Neuronal stem cell (in vitro differentiated cells): ENCODE data around the gene COPS9.

ENCODE experiments used
- DNase-seq: peaks from one replicate; pipeline ENCODE4 v3.0.0-alpha.2; 2013; ENCODE audit warnings: low spot score
- H2AFZ ChIP-seq: one replicate; pipeline ENCODE4 v1.6.1; 2013; ENCODE audit warnings: mild to moderate bottlenecking, low read length, inconsistent platforms
- H2AK5ac ChIP-seq: 2 replicates; pipeline ENCODE4 v1.6.1; 2013; ENCODE audit warnings: low read depth, mild to moderate bottlenecking, inconsistent platforms, low read length, moderate library complexity, mixed read lengths
- H2BK120ac ChIP-seq: 2 replicates; pipeline ENCODE4 v1.6.1; 2013; ENCODE audit warnings: low read depth, mild to moderate bottlenecking, inconsistent platforms, low read length, moderate library complexity, mixed read lengths
- H2BK12ac ChIP-seq: one replicate; pipeline ENCODE4 v1.6.1; 2013; ENCODE audit warnings: low read length, inconsistent platforms
- H2BK15ac ChIP-seq: 2 replicates; pipeline ENCODE4 v1.6.1; 2013; ENCODE audit warnings: mild to moderate bottlenecking, low read length, inconsistent platforms, mixed read lengths
- H2BK5ac ChIP-seq: one replicate; pipeline ENCODE4 v1.6.1; 2013; ENCODE audit warnings: inconsistent platforms, mild to moderate bottlenecking, low read length, moderate library complexity
- H3K14ac ChIP-seq: one replicate; pipeline ENCODE4 v1.6.1; 2013; ENCODE audit warnings: low read length, inconsistent platforms
- H3K18ac ChIP-seq: 2 replicates; pipeline ENCODE4 v1.6.1; 2013; ENCODE audit warnings: low read length, inconsistent platforms
- H3K23ac ChIP-seq: 2 replicates; pipeline ENCODE4 v1.6.1; 2013; ENCODE audit warnings: low read depth, mild to moderate bottlenecking, mixed read lengths, low read length, inconsistent platforms; ENCODE audit not compliant: poor library complexity
- H3K27ac ChIP-seq: replicated peaks from 3 replicates; pipeline ENCODE4 v1.5.1; 2013; ENCODE audit warnings: low read length, inconsistent platforms
- H3K27me3 ChIP-seq, 3 experiments: 2 replicates each; pipeline ENCODE4 v1.6.1; 2013; ENCODE audit warnings: low read length in 3 of 3, mild to moderate bottlenecking in 2 of 3, inconsistent platforms in 1 of 3, low read depth in 1 of 3, mixed read lengths in 1 of 3, moderate library complexity in 1 of 3; ENCODE audit not compliant: control insufficient read depth in 3 of 3, insufficient read depth in 3 of 3
- H3K36me3 ChIP-seq, 2 donors: replicated peaks in 1 of 2; 2 replicates each; pipeline ENCODE4 v1.6.1; 2013; ENCODE audit warnings: low read length in 2 of 2; ENCODE audit not compliant: control insufficient read depth in 2 of 2, insufficient read depth in 2 of 2
- H3K4ac ChIP-seq: 2 replicates; pipeline ENCODE4 v1.6.1; 2013; ENCODE audit warnings: inconsistent platforms, mild to moderate bottlenecking, low read length, moderate library complexity
- H3K4me1 ChIP-seq, 2 donors: 1 replicate in 1 of 2; 2 replicates in 1 of 2; pipeline ENCODE4 v1.6.1; 2013; ENCODE audit warnings: low read length in 2 of 2, low read depth in 1 of 2; ENCODE audit not compliant: control insufficient read depth in 2 of 2, insufficient read depth in 1 of 2
- H3K4me2 ChIP-seq: one replicate; pipeline ENCODE4 v1.6.1; 2013; ENCODE audit warnings: mild to moderate bottlenecking, low read length, inconsistent platforms; ENCODE audit not compliant: insufficient read depth, poor library complexity, severe bottlenecking
- H3K4me3 ChIP-seq, 2 donors: 2 replicates each; pipeline ENCODE4 v1.5.1; 2013; ENCODE audit warnings: low read length in 2 of 2, mild to moderate bottlenecking in 2 of 2, inconsistent platforms in 1 of 2, moderate library complexity in 1 of 2
- H3K79me1 ChIP-seq: one replicate; pipeline ENCODE4 v1.6.1; 2013; ENCODE audit warnings: low read depth, mild to moderate bottlenecking, inconsistent platforms, low read length, moderate library complexity
- H3K9ac ChIP-seq: one replicate; pipeline ENCODE4 v1.6.1; 2013; ENCODE audit warnings: mild to moderate bottlenecking, low read depth, low read length, inconsistent platforms; ENCODE audit not compliant: poor library complexity
- H3K9me3 ChIP-seq, 2 donors: replicated peaks in 1 of 2; 2 replicates each; pipeline versions ENCODE3 to v1.6.1; 2013; ENCODE audit warnings: low read length in 2 of 2, mild to moderate bottlenecking in 2 of 2, inconsistent platforms in 1 of 2, low read depth in 1 of 2, mixed read lengths in 1 of 2, moderate library complexity in 1 of 2; ENCODE audit not compliant: control insufficient read depth in 2 of 2, insufficient read depth in 1 of 2
- H4K8ac ChIP-seq: one replicate; pipeline ENCODE4 v1.6.1; 2013; ENCODE audit warnings: low read depth, mild to moderate bottlenecking, inconsistent platforms, low read length, moderate library complexity
- H4K91ac ChIP-seq: one replicate; pipeline ENCODE4 v1.6.1; 2013; ENCODE audit warnings: low read length, low read depth, mild to moderate bottlenecking, inconsistent platforms; ENCODE audit not compliant: poor library complexity
- WGBS, 2 donors: extraction: QIAGEN DNeasy Blood & Tissue Kit; methylation state at CpG; one replicate each; pipeline ENCODE4 v1.1.7; 2013; ENCODE audit warnings: missing lambda C conversion rate in 2 of 2, mixed read lengths in 1 of 2; ENCODE audit not compliant: insufficient read length in 2 of 2, insufficient replicate concordance in 1 of 2; ENCODE audit errors: extremely low coverage in 2 of 2; 5-methylcytosine and 5-hydroxymethylcytosine counted together

Gene COPS9

GRCh38 chr2:240179186-240179815 lies 43.2 kb upstream of the COPS9 start:
- Histone ChIP-seq H3K18ac (peak overlapping the region; percentile 89), H2BK15ac (peak overlapping the region; percentile 82), H2BK12ac (peak overlapping the region; percentile 48), H2AFZ (no peak overlapping the region), H3K14ac (no peak overlapping the region), H4K8ac (no peak overlapping the region), H3K23ac (peak overlapping the region; percentile 77), H2BK120ac (no peak overlapping the region), H2AK5ac (peak overlapping the region; percentile 82), H3K4me3 (no peak overlapping the region), H2BK5ac (no peak overlapping the region), H3K79me1 (no peaks in the 10 kb centered on the region), H3K27me3 (peaks cover 0 to 53% (median 0%) of the 10 kb centered on the region in 3 experiments), H3K4me1 (peaks cover 0 to 4% of the 10 kb centered on the region in 2 donors), H3K4me2 (no peak overlapping the region), H4K91ac (no peak overlapping the region), H3K36me3 (no peaks in the 10 kb centered on the region), H3K27ac (no peak overlapping the region), H3K9me3 (no peaks in the 10 kb centered on the region), H3K4ac (peak overlapping the region; percentile 85), H3K9ac (no peak overlapping the region)
- no peak for DNase-seq
- WGBS, 2 donors, result no CpG with 5 or more reads among the region's 11 CpGs

DNA sequence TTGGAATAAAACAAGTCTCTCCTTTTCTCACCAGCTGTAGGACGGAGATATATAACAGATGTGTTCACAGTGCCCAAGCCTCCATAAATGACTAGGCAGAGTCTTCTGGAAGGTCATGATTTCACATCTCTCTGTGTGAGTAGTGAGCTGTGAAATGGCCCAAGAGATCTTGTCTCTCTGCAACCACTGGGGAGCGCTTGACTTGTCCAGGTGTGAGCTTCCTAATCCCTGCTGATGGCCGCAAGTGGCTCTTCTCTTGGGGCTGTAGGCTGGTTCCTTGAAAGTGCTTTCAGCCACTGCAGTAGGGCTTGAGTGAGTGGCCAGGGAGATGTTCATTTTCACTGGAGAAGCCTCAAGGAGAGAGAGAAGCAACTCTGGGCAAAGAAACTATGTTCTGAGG lies 42.5 kb upstream of the COPS9 start:
- H3K79me1 ChIP-seq, result no peaks in the 10 kb centered on the region
- peaks cover 0 to 49% (median 0%) of the 10 kb centered on the region in 3 experiments for H3K27me3 ChIP-seq
- no peak overlapping the region for H2AK5ac ChIP-seq
- H3K36me3 ChIP-seq, result no peaks in the 10 kb centered on the region
- no peak overlapping the region for H4K8ac ChIP-seq
- H2BK12ac ChIP-seq, result no peak overlapping the region
- no peak overlapping the region for H3K14ac ChIP-seq
- no peak overlapping the region for H2BK15ac ChIP-seq
- peaks cover 0 to 6% of the 10 kb centered on the region in 2 donors for H3K4me1 ChIP-seq
- H2BK5ac ChIP-seq, result no peak overlapping the region
- H3K23ac ChIP-seq, result no peak overlapping the region
- no CpG with 5 or more reads among the region's 3 CpGs for WGBS, 2 donors
- H3K4me2 ChIP-seq, result no peak overlapping the region
- DNase-seq, result no peak
- H4K91ac ChIP-seq, result no peak overlapping the region
- no peak overlapping the region for H3K18ac ChIP-seq
- H3K4me3 ChIP-seq, result no peak overlapping the region
- H3K4ac ChIP-seq, result no peak overlapping the region
- H2BK120ac ChIP-seq, result no peak overlapping the region
- H3K27ac ChIP-seq, result no peak overlapping the region
- no peak overlapping the region for H2AFZ ChIP-seq
- H3K9me3 ChIP-seq, result peaks cover 0 to 2% of the 10 kb centered on the region in 2 donors
- no peak overlapping the region for H3K9ac ChIP-seq

DNA sequence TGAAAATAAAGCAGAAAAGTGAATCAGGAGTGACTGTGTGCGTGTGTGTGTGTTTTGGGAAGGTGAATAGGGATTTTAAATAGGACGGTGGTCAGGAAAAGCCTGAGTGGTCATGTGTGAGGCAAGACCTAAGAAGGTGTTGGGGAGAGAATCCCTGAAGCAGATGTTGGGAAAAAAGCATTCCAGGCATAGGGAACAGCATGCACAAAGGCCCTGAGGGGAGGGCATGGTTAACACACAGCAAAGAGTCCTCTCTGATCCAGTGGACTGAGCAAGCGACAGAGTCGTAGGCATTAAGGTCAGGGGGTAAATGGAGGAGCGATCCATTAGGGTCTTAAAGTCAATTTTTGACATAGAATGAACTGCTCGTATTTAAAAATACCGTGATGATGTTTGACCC lies 38.4 kb upstream of the COPS9 start:
- Histone ChIP-seq H3K14ac (no peak overlapping the region), H3K36me3 (no peaks in the 10 kb centered on the region), H2BK5ac (no peak overlapping the region), H3K4me1 (peaks cover 4 to 11% of the 10 kb centered on the region in 2 donors), H2BK120ac (no peak overlapping the region), H2BK15ac (no peak overlapping the region), H4K8ac (no peak overlapping the region), H3K4me3 (no peak overlapping the region), H3K18ac (no peak overlapping the region), H3K9me3 (peaks cover 0 to 5% of the 10 kb centered on the region in 2 donors), H3K9ac (no peak overlapping the region), H2AK5ac (no peak overlapping the region), H2AFZ (no peak overlapping the region), H3K27me3 (peaks cover 0 to 26% (median 0%) of the 10 kb centered on the region in 3 experiments), H3K23ac (no peak overlapping the region), H3K79me1 (no peaks in the 10 kb centered on the region), H3K4me2 (no peak overlapping the region), H3K27ac (no peak overlapping the region), H4K91ac (no peak overlapping the region), H3K4ac (no peak overlapping the region), H2BK12ac (no peak overlapping the region)
- 100% methylated on average over 2 of the region's 7 CpGs; no CpG with 5 or more reads in 1 of the 2 donors for WGBS, 2 donors
- no peak for DNase-seq

DNA sequence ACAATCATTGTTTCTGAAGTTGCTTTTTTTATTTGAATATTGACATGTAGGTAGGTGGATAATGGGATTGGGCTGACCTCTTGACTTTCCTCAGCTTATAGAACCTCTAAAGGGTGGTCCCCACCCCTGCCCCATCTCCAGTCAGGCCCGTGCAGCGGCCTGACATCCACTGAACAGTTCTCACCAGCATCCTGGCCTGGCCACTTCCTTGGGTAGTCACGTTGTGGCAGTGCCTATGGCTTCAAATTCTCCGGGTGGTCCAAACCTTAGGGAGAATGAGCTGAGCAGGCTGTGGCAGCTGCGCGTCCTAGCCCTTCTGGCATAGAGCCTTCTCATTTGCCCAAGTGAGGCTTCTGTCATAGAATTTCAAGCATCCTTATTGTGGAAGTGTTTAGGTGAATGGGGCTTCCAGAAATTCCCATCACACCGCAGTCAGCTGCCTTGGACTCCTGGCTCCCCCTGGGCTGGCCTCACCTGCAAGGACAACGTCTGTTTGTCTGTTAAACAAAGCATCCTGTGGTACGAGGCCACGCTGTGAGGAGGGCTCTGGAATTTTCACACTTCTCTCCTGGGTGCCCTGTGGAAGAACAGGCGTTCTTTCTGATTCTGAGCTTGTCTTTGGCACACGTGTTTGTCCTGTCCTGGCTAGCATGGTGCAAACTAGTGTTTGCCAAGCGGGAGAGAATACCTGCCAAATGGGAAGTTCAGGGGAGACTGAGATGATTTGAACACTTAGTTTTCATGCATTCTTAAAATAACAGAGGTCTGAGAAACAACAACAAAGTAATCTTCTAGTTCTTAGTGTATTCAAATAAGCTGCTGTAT lies 36.2 kb upstream of the COPS9 start:
- Histone ChIP-seq H3K4ac (no peak overlapping the region), H3K14ac (no peak overlapping the region), H3K4me2 (no peak overlapping the region), H2BK15ac (no peak overlapping the region), H3K4me1 (peaks cover 4 to 9% of the 10 kb centered on the region in 2 donors), H3K36me3 (no peaks in the 10 kb centered on the region), H3K9ac (no peak overlapping the region), H2AFZ (no peak overlapping the region), H3K9me3 (peaks cover 0 to 5% of the 10 kb centered on the region in 2 donors), H2BK5ac (no peak overlapping the region), H4K91ac (no peak overlapping the region), H4K8ac (no peak overlapping the region), H3K79me1 (no peaks in the 10 kb centered on the region), H2AK5ac (no peak overlapping the region), H3K23ac (no peak overlapping the region), H3K18ac (peak overlapping the region; percentile 6), H3K27ac (no peak overlapping the region), H2BK120ac (no peak overlapping the region), H2BK12ac (no peak overlapping the region), H3K27me3 (peaks cover 0 to 22% (median 0%) of the 10 kb centered on the region in 3 experiments), H3K4me3 (no peak overlapping the region)
- no peak for DNase-seq
- WGBS, 2 donors, result no CpG with 5 or more reads among the region's 13 CpGs
